NCI-H510A (cell line): Measurements from ENCODE around the gene GALNT11.
"Not testable (repeated sequence)": the region's sequence is repeated elsewhere in the genome, so short reads cannot be mapped to it uniquely, and the experiment has no call there.

Experiments
- DNase-seq: peaks from one replicate; lab custom pipeline; 2025; lab: John Stamatoyannopoulos, UW

GALNT11 gene

GRCh38 chr7:152027491-152028365 is 2.3 kb downstream of the GALNT11 start:
- not testable (repeated sequence) for DNase-seq

DNA sequence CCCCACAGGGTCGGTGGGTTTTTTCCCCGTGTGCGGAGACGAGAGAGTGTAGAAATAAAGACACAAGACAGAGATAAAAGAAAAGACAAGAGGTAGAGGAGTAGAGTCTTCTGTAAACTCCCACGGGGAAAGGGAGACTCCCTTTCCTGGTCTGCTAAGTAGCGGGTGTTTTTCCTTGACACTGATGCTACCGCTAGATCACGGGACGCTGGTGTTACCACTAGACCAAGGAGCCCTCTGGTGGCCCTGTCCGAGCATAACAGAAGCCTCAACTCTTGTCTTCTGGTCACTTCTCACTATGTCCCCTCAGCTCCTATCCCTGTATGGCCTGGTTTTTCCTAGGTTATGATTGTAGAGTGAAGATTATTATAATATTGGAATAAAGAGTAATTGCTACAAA is 4.6 kb downstream of the GALNT11 start:
- DNase-seq = not testable (repeated sequence)

GRCh38 chr7:152030639-152031038 is 5.2 kb downstream of the GALNT11 start:
- DNase-seq = not testable (repeated sequence)

DNA sequence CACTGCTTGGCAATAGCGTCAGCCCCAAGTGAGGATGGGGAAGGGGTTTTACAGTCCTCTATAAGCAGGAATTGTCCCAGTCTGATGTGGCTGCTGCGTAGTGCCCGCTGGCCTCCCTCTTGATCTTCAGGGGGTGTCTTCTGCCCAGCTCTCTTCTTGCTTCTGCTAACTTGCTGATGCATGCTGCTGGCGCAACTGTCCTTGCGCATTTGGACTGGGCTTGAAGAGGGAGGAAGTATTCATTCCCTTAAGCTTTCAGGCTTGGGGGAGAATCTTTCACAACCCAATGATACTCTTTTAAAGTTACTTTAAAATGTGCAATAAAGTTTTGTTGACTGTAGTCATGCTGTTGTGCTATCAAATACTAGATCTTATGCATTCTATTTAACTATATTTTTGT is 10.3 kb downstream of the GALNT11 start:
- no peak for DNase-seq

DNA sequence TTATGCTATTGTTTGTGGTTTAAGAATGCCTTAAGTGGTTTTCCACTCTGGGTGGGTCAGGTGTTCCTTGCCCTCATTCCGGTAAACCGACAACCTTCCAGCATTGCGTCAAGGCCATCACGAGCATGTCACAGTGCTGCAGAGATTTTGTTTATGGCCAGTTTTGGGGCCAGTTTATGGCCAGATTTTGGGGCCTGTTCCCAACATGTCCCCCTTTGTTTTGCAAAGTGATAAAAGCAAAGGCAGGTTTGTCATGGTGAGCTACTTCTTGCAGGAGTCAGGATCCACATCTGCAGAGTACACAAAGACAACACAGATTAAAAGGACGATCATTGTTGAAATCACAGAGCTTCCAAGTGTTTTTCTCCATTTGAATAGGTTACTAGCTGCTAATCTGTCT is 12.9 kb downstream of the GALNT11 start:
- not testable (repeated sequence) for DNase-seq

DNA sequence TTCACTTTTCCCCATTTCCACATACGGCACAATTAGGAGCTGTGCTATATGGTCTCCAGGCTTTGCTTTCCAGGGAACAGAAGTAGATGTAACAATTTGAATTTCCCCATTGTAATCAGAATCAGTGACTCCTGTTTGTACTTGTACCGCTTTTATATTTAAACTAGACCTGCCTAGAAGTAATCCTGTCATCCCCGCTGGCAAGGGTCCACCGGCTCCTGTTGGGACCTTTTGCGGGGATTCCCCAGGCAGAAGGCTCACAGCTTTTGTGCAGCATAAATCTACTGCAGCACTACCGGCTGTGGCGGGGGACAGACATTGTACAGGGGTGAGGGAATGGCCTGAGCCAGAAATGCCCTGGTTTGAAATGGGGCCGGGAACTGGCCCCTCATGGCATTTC is 17.6 kb downstream of the GALNT11 start:
- DNase-seq = not testable (repeated sequence)

DNA sequence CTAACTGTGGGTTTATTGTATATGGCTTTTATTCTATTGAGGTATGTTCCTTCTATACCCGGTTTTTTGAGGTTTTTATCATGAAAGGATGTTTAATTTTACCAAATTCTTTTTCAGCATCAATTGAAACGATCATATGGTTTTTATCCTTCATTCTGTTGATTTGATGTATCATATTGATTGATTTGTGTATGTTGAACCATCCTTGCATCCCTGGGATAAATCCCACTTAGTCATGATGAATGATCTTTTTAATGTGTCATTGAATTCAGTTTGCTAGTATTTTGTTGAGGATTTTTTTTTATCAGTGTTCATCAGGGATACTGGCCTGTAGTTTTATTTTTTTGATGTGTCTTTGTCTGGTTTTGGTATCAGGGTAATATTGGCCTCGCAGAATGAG is 19.4 kb downstream of the GALNT11 start:
- DNase-seq = not testable (repeated sequence)

DNA sequence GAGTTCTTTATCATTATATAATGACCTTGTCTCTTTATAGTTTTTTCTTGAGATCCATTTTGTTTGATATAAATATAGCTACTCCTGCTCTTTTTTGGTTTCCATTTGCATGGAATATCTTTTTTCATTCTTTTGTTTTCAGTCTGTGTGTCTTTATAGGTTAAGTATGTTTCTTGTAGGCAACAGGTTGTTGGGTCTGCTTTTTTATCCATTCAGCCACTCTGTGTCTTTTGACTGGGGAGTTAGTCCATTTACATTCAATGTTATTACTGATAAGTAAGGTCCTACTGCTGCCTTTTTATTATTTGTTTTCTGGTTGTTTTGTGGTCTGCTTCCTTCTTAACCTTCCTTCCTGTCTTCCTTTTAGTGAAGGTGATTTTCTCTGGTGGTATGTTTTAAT is 21.1 kb downstream of the GALNT11 start:
- no peak for DNase-seq

DNA sequence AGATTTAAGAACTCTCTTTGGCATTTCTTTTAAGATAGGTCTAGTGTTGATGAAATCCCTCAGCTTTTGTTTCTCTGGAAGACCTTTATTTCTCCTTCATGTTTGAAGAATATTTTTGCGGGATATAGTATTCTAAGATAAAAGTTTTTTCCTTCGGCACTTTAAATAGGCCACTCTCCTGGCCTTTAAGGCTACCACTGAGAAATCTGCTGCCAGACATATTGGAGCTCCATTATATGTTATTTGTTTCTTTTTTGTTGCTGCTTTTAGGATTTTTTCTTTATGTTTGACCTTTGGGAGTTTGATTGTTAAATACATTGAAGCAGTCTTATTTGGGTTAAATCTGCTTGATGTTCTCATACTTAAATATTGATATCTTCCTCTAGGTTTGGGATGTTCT is 22.6 kb downstream of the GALNT11 start:
- no peak for DNase-seq

DNA sequence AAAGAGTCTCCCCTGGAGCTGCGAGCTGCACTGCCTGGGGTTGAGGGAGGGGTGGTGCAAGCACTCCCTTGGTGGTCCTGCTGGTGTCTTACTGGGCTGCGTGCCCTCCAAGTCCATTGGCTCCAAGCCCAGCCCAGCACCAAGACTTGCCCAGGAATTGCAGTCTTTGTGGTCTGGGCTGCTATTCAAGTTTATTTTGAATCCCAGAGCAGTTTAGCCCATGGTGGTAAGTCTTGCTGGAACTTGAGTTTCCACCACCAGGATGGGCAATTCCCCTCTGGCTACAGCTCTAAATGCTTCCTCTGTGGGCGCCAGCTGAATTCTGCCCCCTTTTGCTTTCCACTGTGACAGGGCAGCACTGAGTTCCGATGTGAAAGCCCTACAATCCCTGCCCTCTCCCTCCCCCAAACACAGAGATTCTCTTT is 25.1 kb downstream of the GALNT11 start:
- no peak for DNase-seq

- DNase-seq = no peak
Observed at GRCh38 chr7:152051968-152052367, 26.5 kb downstream of the GALNT11 start.

GRCh38 chr7:152052771-152053170 is 27.3 kb downstream of the GALNT11 start:
- DNase-seq = no peak

DNA sequence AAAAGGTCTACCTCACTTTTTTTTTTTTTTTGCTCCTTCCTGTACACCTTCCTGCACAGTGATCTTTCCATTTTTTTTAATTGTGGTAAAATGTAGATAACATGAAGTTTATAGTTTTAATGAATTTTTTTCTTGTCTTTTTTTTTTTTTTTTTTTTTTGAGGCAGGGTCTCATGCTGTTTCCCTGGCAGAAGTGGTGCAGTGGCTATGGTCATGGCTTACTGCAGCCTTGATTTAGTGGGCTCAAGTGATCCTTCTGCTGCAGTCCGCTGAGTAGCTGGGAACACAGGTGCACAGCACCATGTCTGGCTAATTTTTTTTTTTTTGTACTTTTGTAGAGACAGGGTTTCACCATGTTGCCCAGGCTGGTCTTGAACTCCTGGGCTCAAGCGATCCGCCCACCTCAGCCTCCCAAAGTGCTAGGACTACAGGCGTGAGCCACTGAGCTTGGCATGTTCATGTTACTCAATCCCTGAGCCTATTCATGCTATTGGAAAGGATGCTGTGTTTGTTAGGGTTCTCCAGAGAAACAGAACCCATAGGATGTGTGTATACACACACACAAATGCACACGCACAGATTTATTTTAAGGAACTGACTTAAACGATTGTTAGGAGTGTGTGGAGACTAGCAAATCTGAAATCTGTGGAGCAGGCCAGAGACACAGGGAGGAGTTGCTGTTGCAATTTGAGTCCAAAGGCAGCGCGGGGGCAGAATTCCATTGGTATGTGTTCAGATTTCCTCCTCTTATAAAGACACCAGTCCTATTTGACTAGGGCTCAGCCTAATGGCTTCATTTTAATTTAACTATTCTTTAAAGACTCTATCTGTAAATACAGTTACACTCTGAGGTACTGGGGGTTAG is 29.1 kb downstream of the GALNT11 start:
- no peak for DNase-seq

DNA sequence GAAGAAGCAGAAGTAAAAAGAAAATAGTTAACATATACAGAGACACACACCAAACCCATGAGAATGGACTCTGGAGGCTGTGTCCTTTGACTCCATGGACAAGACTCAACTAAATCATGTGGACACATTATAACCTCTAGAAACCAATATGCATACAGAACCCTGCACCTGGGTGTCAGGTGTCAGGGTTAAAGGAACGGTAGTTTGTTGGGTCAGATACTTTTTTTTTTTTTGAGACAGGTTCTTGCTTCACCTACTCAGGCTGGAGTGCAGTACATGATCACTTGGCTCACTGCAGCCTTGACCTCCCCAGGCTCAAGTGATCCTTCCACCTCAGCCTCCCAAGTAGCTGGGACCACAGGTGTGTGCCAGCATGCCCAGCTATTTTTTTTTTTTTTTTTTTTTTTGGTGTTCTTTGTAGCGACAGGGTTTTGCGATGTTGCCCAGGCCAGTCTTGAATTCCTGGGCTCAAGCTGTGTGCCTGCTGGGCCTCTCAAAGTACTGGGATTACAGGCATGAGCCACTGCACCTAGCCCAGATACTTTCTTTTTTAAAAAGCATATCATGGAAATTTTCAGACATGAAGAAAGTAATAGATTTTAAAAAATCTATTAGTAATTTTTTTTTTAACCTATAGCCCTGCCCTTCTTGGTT is 31.3 kb downstream of the GALNT11 start:
- no peak for DNase-seq

DNA sequence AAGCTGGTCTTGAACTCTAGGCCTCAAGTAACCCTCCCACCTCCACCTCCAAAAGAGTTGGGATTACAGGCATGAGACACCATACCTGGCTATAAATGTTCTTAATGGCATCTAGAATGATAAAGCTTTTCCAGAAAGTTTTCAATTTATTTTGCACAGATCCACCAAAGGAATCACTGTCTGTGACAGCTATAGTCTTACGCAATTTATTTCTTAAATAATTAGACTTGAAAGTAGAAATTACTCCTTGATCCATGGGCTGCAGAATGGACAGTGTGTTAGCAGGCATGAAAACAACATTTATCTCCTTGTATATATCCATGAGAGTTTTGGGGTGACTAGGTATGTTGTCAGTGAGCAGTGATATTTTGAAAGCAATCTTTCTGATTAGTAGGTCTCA is 33.8 kb downstream of the GALNT11 start:
- no peak for DNase-seq

DNA sequence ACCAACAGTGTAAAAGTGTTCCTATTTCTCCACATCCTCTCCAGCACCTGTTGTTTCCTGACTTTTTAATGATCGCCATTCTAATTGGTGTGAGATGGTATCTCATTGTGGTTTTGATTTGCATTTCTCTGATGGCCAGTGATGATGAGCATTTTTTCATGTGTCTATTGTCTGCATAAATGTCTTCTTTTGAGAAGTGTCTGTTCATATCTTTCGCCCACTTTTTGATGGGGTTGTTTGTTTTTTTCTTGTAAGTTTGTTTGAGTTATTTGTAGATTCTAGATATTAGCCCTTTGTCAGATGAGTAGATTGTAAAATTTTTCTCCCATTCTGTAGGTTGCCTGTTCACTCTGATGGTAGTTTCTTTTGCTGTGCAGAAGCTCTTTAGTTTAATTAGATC is 35.6 kb downstream of the GALNT11 start:
- DNase-seq = not testable (repeated sequence)

- not testable (repeated sequence) for DNase-seq
Observed at GRCh38 chr7:152063192-152063591, 37.7 kb downstream of the GALNT11 start.

DNA sequence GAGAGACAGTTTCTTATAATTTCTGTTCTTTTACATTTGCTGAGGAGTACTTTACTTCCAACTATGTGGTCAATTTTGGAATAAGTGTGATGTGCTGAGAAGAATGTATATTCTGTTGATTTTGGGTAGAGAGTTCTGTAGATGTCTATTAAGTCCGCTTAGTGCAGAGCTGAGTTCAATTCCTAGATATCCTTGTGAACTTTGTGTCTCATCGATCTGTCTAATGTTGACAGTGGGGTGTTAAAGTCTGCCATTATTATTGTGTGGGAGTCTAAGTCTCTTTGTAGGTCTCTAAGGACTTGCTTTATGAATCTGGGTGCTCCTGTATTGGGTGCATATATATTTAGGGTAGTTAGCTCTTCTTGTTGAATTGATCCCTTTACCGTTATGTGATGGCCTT is 38.3 kb downstream of the GALNT11 start:
- DNase-seq = not testable (repeated sequence)

DNA sequence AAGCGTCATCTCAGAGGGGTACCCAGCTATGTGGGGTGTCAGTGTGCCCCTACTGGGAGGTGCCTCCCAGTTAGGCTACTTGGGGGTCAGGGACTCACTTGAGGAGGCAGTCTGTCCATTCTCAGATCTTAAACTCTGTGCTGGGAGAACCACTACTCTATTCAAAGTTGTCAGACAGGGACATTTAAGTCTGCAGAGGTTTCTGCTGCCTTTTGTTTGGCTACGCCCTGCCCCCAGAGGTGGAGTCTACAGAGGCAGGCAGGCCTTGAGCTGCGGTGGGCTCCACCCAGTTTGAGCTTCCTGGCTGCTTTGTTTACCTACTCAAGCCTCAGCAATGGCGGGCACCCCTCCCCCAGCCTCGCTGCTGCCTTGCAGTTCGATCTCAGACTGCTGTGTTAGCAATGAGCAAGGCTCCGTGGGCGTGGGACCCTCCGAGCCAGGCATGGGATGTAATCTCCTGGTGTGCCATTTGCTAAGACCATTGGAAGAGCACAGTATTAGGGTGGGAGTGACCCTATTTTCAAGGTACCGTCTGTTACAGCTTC is 40.4 kb downstream of the GALNT11 start:
- not testable (repeated sequence) for DNase-seq

GRCh38 chr7:152072421-152072820 is 46.9 kb downstream of the GALNT11 start:
- DNase-seq = no peak

GRCh38 chr7:152073352-152073751 is 47.9 kb downstream of the GALNT11 start:
- DNase-seq = no peak

DNA sequence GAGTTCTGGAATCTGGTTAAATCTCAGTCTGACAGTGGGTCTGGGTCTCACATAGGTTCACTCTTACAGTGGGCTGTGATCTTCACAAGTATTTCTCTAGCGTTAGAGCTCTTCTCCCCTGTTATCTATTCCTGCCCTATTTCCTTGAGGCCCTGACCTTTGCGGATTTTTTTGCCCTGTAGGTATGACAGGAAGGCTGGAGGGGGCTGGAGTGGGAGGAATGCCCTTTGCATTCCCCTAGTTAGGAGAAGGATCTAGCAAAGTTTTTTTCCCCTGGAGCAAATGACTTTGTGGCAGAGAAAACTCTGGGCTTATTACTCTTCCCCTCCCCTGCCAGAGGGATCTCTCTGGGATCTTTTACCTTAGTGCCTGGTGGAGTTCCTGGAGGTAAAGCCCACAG is 49.2 kb downstream of the GALNT11 start:
- no peak for DNase-seq
